HepG2 (cell line): ENCODE results near the gene EPN3. TPM values are rescaled to one million over a fixed set of nuclear protein-coding genes. Genes with fewer than 3 reads are reported as not detected.
A peak's percentile ranks its signal among the peaks of the same experiment; 100 is the strongest.

Source experiments
- FOXM1 ChIP-seq: sonication (generic); formaldehyde crosslinking; IDR thresholded peaks from 2 replicates; pipeline ENCODE4 v1.5.0; 2020; ENCODE audit warnings: missing genetic modification reagents
- KMT2A ChIP-seq: sonication (generic); formaldehyde crosslinking; IDR thresholded peaks from 2 replicates; pipeline ENCODE4 v1.4.0; 2020; ENCODE audit warnings: missing genetic modification reagents
- MAFK ChIP-seq, 2 experiments: IDR thresholded peaks in 1 of 2; conservative IDR thresholded peaks in 1 of 2; 2 replicates each; pipeline ENCODE4 v1.6.1; 2011; ENCODE audit warnings: improper control_type of control experiment in 2 of 2, low read length in 2 of 2
- NFYC ChIP-seq: IDR thresholded peaks from 2 replicates; pipeline ENCODE4 v1.6.1; 2016; ENCODE audit warnings: missing genetic modification reagents, missing compliant biosample characterization
- PHF21A ChIP-seq: sonication (generic); formaldehyde crosslinking; IDR thresholded peaks from 2 replicates; pipeline ENCODE4 v1.5.0; 2020; ENCODE audit warnings: mild to moderate bottlenecking, missing genetic modification reagents
- PHF8 ChIP-seq: sonication (generic); formaldehyde crosslinking; IDR thresholded peaks from 2 replicates; pipeline ENCODE4 v1.5.0; 2020; ENCODE audit warnings: missing genetic modification reagents
- TSC22D2 ChIP-seq: sonication (generic); formaldehyde crosslinking; IDR thresholded peaks from 2 replicates; pipeline ENCODE4 v1.5.1; 2020; ENCODE audit warnings: missing genetic modification reagents, mild to moderate bottlenecking, borderline replicate concordance
- U2AF2 ChIP-seq: fragments of 200-400 bp; formaldehyde crosslinking; IDR thresholded peaks from 2 replicates; pipeline ENCODE4 v1.6.1; 2017; ENCODE audit warnings: low read depth, mild to moderate bottlenecking, low read length
- ZNF160 ChIP-seq: sonication (generic); formaldehyde crosslinking; IDR thresholded peaks from 2 replicates; pipeline ENCODE4 v1.8.0; 2022; ENCODE audit warnings: mild to moderate bottlenecking, inconsistent platforms, missing genetic modification reagents
- ZNF7 ChIP-seq: IDR thresholded peaks from 2 replicates; pipeline ENCODE4 v1.6.1; 2016; ENCODE audit warnings: missing biosample characterization, missing genetic modification reagents
- ZNF75D ChIP-seq: sonication (generic); formaldehyde crosslinking; IDR thresholded peaks from 2 replicates; pipeline ENCODE4 v1.8.1; 2023; ENCODE audit warnings: missing genetic modification reagents, mild to moderate bottlenecking, borderline replicate concordance
- ZSCAN25 ChIP-seq: sonication (generic); formaldehyde crosslinking; IDR thresholded peaks from 2 replicates; pipeline ENCODE4 v1.8.0; 2022; ENCODE audit warnings: mild to moderate bottlenecking, missing genetic modification reagents
- polyA plus RNA-seq, 8 experiments: library from polyadenylated mRNA; depleted of rRNA in 3 of 8; stranded (reverse) in 7 of 8; unstranded in 1 of 8; fragments of >200 nt; fragmentation: Illumina TruSeq in 4 of 8; extraction: Trizol in 4 of 8; gene quantifications; 2 replicates each; pipeline versions ENCODE4 v1.2.1 to v1.2.3, GENCODE V29; 2011 to 2016; ENCODE audit warnings: low read depth in 4 of 8, missing spikeins in 1 of 8, mixed read lengths in 1 of 8; ENCODE audit not compliant: insufficient read depth in 1 of 8
- total RNA-seq, 5 experiments: library from RNA; depleted of rRNA; stranded (reverse); fragments of >200 nt; fragmentation: Illumina TruSeq; extraction: Trizol; gene quantifications; 2 replicates each; pipeline ENCODE4 v1.2.3, GENCODE V29; 2016; ENCODE audit warnings: low read depth in 1 of 5
- TF ChIP-seq, protein P1 (sequence below): sonication (generic); formaldehyde crosslinking; IDR thresholded peaks from 2 replicates; pipeline ENCODE4 v1.4.0; 2020; ENCODE audit warnings: low read depth, mild to moderate bottlenecking, missing genetic modification reagents
- TF ChIP-seq, protein P2 (sequence below): sonication (generic); formaldehyde crosslinking; IDR thresholded peaks from 2 replicates; pipeline ENCODE4 v1.4.0; 2020; ENCODE audit warnings: missing genetic modification reagents, borderline replicate concordance
- TF ChIP-seq, protein P3 (sequence below): sonication (generic); formaldehyde crosslinking; IDR thresholded peaks from 2 replicates; pipeline ENCODE4 v1.4.0; 2020; ENCODE audit warnings: missing genetic modification reagents, mild to moderate bottlenecking, borderline replicate concordance
- TF ChIP-seq, protein P4 (sequence below): sonication (generic); formaldehyde crosslinking; IDR thresholded peaks from 2 replicates; pipeline ENCODE4 v1.8.0; 2023; ENCODE audit warnings: mild to moderate bottlenecking, missing genetic modification reagents
- TF ChIP-seq, protein P5 (sequence below): sonication (generic); formaldehyde crosslinking; IDR thresholded peaks from 2 replicates; pipeline ENCODE4 v1.5.1; 2020; ENCODE audit warnings: mild to moderate bottlenecking, missing genetic modification reagents, moderate library complexity

Gene EPN3
- total and polyA plus RNA-seq, 2 of the 13 experiments (the other 11 are each of a cell fraction or from before 2014, with no cell fraction given), result 0.11 to 0.95 TPM

DNA sequence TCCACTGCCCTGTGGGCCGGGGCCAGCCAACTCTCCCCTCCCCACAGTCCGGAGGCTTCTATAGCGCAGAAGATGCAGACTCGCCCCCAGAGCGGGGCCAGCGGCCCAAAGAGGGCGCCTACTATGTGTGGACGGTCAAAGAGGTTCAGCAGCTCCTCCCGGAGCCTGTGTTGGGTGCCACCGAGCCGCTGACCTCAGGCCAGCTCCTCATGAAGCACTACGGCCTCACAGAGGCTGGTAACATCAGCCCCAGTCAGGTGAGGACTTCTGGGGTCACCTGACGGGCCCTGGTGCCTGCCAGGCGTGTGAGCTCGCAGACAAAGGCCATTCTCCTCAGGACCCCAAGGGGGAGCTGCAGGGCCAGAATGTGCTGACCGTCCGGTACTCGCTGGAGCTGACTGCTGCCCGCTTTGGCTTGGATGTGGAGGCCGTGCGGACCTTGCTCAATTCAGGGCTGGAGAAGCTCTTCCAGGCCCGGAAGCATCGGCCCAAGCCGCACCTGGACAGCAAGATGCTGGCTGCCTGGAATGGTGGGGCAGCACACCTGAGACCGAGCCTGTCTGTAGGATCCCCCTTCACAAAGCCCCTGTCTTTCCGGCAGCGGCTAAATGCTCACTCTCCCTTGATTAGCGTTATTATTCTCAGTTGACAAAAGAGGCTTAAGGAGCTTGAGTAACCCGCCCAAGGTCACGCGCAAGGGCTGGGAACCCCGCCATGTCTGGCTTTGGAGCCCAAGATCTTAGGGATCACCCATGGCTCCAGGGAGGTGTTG, 18.3 kb downstream of the EPN3 start (continued):
- TF ChIP-seq, protein P1, sequence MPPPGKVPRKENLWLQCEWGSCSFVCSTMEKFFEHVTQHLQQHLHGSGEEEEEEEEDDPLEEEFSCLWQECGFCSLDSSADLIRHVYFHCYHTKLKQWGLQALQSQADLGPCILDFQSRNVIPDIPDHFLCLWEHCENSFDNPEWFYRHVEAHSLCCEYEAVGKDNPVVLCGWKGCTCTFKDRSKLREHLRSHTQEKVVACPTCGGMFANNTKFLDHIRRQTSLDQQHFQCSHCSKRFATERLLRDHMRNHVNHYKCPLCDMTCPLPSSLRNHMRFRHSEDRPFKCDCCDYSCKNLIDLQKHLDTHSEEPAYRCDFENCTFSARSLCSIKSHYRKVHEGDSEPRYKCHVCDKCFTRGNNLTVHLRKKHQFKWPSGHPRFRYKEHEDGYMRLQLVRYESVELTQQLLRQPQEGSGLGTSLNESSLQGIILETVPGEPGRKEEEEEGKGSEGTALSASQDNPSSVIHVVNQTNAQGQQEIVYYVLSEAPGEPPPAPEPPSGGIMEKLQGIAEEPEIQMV (CRISPR knock-in tag), result no peak; the same call in 1 of the 2 replicates
- TF ChIP-seq, protein P2, sequence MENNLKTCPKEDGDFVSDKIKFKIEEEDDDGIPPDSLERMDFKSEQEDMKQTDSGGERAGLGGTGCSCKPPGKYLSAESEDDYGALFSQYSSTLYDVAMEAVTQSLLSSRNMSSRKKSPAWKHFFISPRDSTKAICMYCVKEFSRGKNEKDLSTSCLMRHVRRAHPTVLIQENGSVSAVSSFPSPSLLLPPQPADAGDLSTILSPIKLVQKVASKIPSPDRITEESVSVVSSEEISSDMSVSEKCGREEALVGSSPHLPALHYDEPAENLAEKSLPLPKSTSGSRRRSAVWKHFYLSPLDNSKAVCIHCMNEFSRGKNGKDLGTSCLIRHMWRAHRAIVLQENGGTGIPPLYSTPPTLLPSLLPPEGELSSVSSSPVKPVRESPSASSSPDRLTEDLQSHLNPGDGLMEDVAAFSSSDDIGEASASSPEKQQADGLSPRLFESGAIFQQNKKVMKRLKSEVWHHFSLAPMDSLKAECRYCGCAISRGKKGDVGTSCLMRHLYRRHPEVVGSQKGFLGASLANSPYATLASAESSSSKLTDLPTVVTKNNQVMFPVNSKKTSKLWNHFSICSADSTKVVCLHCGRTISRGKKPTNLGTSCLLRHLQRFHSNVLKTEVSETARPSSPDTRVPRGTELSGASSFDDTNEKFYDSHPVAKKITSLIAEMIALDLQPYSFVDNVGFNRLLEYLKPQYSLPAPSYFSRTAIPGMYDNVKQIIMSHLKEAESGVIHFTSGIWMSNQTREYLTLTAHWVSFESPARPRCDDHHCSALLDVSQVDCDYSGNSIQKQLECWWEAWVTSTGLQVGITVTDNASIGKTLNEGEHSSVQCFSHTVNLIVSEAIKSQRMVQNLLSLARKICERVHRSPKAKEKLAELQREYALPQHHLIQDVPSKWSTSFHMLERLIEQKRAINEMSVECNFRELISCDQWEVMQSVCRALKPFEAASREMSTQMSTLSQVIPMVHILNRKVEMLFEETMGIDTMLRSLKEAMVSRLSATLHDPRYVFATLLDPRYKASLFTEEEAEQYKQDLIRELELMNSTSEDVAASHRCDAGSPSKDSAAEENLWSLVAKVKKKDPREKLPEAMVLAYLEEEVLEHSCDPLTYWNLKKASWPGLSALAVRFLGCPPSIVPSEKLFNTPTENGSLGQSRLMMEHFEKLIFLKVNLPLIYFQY (CRISPR knock-in tag), result 0 out of 2 replicates have a peak, but pooled peaks have one; percentile 69
- TF ChIP-seq, protein P3, sequence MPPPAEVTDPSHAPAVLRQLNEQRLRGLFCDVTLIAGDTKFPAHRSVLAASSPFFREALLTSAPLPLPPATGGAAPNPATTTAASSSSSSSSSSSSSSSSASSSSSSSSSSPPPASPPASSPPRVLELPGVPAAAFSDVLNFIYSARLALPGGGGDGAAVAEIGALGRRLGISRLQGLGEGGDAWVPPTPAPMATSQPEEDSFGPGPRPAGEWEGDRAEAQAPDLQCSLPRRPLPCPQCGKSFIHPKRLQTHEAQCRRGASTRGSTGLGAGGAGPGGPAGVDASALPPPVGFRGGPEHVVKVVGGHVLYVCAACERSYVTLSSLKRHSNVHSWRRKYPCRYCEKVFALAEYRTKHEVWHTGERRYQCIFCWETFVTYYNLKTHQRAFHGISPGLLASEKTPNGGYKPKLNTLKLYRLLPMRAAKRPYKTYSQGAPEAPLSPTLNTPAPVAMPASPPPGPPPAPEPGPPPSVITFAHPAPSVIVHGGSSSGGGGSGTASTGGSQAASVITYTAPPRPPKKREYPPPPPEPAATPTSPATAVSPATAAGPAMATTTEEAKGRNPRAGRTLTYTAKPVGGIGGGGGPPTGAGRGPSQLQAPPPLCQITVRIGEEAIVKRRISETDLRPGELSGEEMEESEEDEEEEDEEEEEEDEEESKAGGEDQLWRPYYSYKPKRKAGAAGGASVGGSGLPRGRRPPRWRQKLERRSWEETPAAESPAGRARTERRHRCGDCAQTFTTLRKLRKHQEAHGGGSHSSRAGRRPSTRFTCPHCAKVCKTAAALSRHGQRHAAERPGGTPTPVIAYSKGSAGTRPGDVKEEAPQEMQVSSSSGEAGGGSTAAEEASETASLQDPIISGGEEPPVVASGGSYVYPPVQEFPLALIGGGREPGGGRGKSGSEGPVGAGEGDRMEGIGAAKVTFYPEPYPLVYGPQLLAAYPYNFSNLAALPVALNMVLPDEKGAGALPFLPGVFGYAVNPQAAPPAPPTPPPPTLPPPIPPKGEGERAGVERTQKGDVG (CRISPR knock-in tag), result peak; percentile 99
- TF ChIP-seq ZNF7 (CRISPR knock-in tag) (no peak), NFYC (CRISPR knock-in tag) (no peak), U2AF2 (no peak), ZNF160 (CRISPR knock-in tag) (peak; percentile 61; the same call in 1 of the 2 replicates), PHF8 (0 out of 2 replicates have a peak, but pooled peaks have one; percentile 29), MAFK (conservative IDR thresholded peaks at IDR 0.05 in 1 of 2, IDR thresholded peaks at IDR 0.05 in 1 of 2; ENCODE audit: low read length in 2 of 2) (peak; percentile 47 to 72; a peak in 3 of 4 replicates), KMT2A (CRISPR knock-in tag) (no peak), PHF21A (CRISPR knock-in tag) (no peak), ZSCAN25 (CRISPR knock-in tag) (peak; percentile 57; the same call in 1 of the 2 replicates), FOXM1 (CRISPR knock-in tag) (no peak), ZNF75D (no peak), TSC22D2 (CRISPR knock-in tag) (no peak)
- TF ChIP-seq, protein P4, sequence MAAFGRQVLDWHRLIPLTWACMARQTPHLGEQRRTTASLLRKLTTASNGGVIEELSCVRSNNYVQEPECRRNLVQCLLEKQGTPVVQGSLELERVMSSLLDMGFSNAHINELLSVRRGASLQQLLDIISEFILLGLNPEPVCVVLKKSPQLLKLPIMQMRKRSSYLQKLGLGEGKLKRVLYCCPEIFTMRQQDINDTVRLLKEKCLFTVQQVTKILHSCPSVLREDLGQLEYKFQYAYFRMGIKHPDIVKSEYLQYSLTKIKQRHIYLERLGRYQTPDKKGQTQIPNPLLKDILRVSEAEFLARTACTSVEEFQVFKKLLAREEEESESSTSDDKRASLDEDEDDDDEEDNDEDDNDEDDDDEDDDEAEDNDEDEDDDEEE, result peak; percentile 71; the same call in 1 of the 2 replicates
- TF ChIP-seq, protein P5, sequence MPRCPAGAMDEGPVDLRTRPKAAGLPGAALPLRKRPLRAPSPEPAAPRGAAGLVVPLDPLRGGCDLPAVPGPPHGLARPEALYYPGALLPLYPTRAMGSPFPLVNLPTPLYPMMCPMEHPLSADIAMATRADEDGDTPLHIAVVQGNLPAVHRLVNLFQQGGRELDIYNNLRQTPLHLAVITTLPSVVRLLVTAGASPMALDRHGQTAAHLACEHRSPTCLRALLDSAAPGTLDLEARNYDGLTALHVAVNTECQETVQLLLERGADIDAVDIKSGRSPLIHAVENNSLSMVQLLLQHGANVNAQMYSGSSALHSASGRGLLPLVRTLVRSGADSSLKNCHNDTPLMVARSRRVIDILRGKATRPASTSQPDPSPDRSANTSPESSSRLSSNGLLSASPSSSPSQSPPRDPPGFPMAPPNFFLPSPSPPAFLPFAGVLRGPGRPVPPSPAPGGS (CRISPR knock-in tag), result 0 out of 2 replicates have a peak, but pooled peaks have one; percentile 63
